Measurements from ENCODE around the gene MROH2A.

MROH2A gene

GRCh38 chr2:233802132-233802815 is 24.1 kb downstream of the MROH2A start:
- DNase-seq (ENCODE audit: low spot score), result no peak

- no peak for DNase-seq (ENCODE audit: low spot score)
Measured at GRCh38 chr2:233803292-233803911, 25.3 kb downstream of the MROH2A start.

- DNase-seq (ENCODE audit: low spot score), result no peak
Measured at GRCh38 chr2:233803994-233804393, 25.9 kb downstream of the MROH2A start.

- no peak for DNase-seq (ENCODE audit: low spot score)
Measured at GRCh38 chr2:233807215-233807865, 29.2 kb downstream of the MROH2A start.

- DNase-seq (ENCODE audit: low spot score), result no peak
Measured at GRCh38 chr2:233807966-233808935, 30.1 kb downstream of the MROH2A start.

GRCh38 chr2:233810385-233810784 is 32.3 kb downstream of the MROH2A start:
- no peak for DNase-seq (ENCODE audit: low spot score)

GRCh38 chr2:233811087-233811486 is 33.0 kb downstream of the MROH2A start:
- DNase-seq (ENCODE audit: low spot score), result no peak

- no peak for DNase-seq (ENCODE audit: low spot score)
Measured at GRCh38 chr2:233811732-233812131, 33.6 kb downstream of the MROH2A start.

- no peak for DNase-seq (ENCODE audit: low spot score)
Measured at GRCh38 chr2:233813236-233814055, 35.3 kb downstream of the MROH2A start.

GRCh38 chr2:233814056-233814835 is 36.1 kb downstream of the MROH2A start:
- DNase-seq (ENCODE audit: low spot score), result no peak

GRCh38 chr2:233815861-233816260 is 37.7 kb downstream of the MROH2A start:
- no peak for DNase-seq (ENCODE audit: low spot score)

GRCh38 chr2:233816334-233816733 is 38.2 kb downstream of the MROH2A start:
- no peak for DNase-seq (ENCODE audit: low spot score)

GRCh38 chr2:233816771-233817170 is 38.6 kb downstream of the MROH2A start:
- no peak for DNase-seq (ENCODE audit: low spot score)

- DNase-seq (ENCODE audit: low spot score), result no peak
Measured at GRCh38 chr2:233817361-233817911, 39.3 kb downstream of the MROH2A start.

- no peak for DNase-seq (ENCODE audit: low spot score)
Measured at GRCh38 chr2:233817995-233818638, 40.0 kb downstream of the MROH2A start.

- no peak for DNase-seq (ENCODE audit: low spot score)
Measured at GRCh38 chr2:233818639-233819621, 40.8 kb downstream of the MROH2A start.

GRCh38 chr2:233819884-233820773 is 42.0 kb downstream of the MROH2A start:
- DNase-seq (ENCODE audit: low spot score), result no peak

- no peak for DNase-seq (ENCODE audit: low spot score)
Measured at GRCh38 chr2:233820774-233821105, 42.6 kb downstream of the MROH2A start.
